SH-SY5Y (cell line): Measurements from ENCODE around the gene MMEL1.

ENCODE experiments used
- GATA2 ChIP-seq: IDR thresholded peaks from 2 replicates; pipeline ENCODE4 v1.6.1; 2011; ENCODE audit warnings: mild to moderate bottlenecking, low read depth, low read length
- GATA3 ChIP-seq: IDR thresholded peaks from 2 replicates; pipeline ENCODE4 v1.6.1; 2011; ENCODE audit warnings: low read depth, mild to moderate bottlenecking, low read length, moderate library complexity

MMEL1 gene

DNA sequence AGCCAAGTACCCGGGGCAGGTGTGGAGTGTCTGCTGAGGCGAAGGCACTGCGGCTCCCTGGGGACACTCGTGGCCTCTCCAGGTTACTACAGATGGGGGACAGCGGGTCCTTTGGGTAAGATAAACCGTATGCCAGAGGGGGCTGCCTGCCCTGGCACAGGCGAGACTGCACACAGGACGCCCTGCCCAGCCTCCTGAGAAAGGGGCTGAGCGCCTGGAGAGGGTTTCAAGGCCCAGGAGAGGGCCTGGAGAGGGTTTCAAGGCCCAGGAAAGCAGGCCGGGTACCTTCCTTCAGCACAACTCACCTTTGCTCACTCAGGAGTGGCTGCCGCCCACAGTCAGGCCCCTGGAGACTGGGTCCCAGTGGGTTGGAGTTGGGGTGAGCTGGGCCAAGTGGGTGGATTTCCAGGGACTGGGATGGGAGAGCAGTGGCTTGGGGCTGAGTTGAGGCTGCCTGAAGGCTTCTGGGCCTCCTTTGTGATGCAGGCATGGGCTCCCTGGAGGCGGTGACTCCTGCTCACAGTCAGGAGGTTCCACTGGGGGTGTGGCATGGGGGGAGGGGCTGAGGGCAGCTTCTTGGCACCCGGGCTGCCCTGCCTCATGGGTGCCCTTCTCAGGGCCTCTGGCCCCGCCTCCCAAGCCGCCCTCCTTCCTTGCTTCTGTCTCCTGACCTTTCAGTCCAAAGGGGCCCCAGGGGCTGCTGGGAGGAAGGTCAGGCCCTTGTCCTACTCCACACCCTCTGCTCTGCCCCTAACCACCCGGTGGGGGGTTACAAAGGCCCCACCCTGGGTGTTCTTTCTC lies at the start of gene MMEL1:
Gene MMEL1 (minus strand): TSS at position 456 of the 801 bp plus-strand sequence. CDS start 3,532 bp downstream, outside the sequence.
- TF ChIP-seq GATA2 (no peak), GATA3 (no peak)

- no peak for TF ChIP-seq GATA3
- no peak for TF ChIP-seq GATA2
These were observed 18.3 kb upstream of the MMEL1 start for GRCh38 chr1:2650967-2651645.

- TF ChIP-seq GATA2 (no peak), GATA3 (no peak)
These were observed 14.0 kb upstream of the MMEL1 start for GRCh38 chr1:2646837-2647236.

GRCh38 chr1:2645776-2646175 lies 13.0 kb upstream of the MMEL1 start:
- TF ChIP-seq GATA2 (no peak), GATA3 (no peak)

- no peak for TF ChIP-seq GATA3
- no peak for TF ChIP-seq GATA2
These were observed 12.3 kb upstream of the MMEL1 start for GRCh38 chr1:2645143-2645542.

- TF ChIP-seq GATA2 (no peak), GATA3 (no peak)
These were observed 11.8 kb upstream of the MMEL1 start for GRCh38 chr1:2644591-2645101.

DNA sequence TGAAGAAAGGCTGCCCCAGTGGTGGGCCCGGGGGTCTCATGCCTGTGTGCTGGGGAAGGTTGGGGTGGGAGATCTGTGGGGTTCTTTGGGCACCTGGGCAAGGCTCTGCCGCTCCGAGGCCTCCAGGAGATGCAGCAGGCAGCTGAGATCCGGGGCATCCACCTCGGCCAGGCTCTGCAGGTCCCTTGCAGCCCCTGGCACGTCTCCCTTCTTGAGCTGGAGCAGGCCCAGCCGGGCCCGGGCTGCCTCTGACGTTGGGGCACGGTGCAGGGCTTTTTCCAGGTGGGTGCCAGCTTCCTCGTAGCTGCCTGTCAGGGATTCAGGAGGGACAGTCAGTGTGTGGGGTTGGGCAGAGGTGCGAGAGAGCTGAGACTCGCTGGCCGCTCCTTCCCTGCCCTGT lies 11.4 kb upstream of the MMEL1 start:
- no peak for TF ChIP-seq GATA3
- TF ChIP-seq GATA2, result no peak

DNA sequence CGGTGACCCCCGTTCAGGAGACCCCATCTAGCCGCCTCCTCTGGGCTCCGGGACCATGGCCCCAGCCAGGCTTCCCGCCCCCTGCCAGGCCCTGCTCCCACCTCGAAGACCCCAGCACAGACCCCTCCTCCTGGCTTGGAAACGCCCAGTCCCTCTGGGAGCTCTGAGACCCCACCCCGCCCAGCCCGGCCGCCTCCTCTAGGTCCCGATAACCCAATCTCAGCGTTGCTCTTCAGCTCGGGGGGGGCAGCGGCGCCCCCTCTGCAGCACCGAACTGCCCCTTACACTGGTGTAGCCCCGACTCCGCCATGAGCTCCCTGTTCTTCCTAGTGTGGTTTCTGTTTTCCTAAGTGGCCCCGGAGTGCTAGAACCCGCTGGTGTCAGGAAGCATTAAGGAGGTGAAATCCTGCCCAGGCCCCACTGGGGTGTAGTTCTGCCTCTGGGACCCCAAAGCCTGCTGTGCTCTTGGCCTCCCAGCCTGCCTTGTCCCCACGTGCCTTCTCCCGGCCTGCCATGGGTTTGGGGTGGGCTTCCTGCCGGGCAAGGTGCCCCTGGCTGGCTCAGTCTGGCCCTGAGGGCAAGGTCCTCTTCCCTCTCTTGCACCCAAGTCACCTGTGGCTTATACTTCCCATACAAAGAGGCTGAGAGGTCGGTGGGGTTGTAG lies 10.7 kb upstream of the MMEL1 start:
- TF ChIP-seq GATA2, result no peak
- no peak for TF ChIP-seq GATA3

DNA sequence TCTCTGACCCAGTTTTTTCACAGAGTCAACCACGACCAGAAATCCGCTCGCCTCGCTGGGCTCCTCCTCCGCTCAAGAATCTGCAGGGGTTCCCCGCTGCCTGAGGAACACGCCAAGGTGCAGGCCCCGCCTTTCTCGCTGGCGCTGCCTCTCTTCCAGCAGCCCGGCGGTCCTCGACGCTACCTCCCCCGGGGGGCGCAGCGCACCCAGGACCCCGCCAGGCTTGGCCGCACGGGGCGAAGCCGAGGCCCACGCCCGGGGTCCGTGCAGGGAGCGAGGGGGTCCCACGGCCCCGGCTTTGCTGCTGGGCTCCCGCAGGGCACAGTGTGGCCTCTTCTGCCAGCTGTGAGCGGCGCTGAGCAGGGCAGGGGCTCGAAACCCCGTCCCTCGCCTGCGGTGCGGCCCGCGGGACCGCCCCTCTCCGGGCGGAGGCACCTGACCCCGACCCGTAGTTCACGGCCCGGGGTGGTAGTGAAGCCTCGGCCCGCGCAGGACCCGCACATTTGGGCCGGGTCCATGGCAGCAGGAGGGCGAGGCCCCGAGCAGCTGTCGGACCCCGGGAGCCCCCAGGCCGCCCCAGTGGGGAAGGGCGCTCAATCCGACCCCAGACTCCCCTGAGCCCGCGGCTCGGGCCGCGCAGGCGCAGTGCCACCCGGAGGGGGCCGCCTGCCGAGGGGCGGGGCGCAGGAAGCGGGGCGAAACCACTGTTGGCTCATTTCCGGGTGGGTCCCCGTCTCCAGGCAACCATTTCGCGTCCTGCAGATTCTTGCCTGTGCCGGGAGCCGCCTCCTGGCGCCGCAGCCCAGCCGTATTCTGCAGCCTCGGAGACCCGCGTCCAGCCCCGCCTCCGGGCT lies 10.0 kb upstream of the MMEL1 start:
- no peak for TF ChIP-seq GATA3
- TF ChIP-seq GATA2, result 0 out of 2 replicates have a peak, but pooled peaks have one; percentile 6

DNA sequence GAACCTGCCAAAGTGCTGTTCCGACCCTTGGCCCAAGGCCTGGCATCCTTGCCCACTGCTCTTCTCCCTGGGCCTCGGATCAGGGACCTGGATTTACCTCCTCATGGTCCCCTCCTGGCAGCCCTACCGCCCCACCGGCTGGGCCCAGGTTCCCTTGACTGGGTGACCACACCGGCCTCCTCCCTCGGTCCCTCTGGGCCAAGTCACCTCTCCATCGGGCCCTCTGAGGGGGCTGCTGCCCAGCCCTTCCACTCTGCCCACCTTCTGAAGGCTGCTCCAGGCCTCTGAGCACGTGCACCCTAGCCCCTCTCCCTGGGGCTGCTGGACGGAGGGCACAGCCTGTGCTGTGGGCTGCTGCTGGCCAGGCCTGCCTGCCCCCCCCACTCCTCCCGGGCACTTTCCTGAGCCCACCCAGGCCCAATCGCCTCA lies 9.3 kb upstream of the MMEL1 start:
- TF ChIP-seq GATA3, result no peak
- TF ChIP-seq GATA2, result no peak

DNA sequence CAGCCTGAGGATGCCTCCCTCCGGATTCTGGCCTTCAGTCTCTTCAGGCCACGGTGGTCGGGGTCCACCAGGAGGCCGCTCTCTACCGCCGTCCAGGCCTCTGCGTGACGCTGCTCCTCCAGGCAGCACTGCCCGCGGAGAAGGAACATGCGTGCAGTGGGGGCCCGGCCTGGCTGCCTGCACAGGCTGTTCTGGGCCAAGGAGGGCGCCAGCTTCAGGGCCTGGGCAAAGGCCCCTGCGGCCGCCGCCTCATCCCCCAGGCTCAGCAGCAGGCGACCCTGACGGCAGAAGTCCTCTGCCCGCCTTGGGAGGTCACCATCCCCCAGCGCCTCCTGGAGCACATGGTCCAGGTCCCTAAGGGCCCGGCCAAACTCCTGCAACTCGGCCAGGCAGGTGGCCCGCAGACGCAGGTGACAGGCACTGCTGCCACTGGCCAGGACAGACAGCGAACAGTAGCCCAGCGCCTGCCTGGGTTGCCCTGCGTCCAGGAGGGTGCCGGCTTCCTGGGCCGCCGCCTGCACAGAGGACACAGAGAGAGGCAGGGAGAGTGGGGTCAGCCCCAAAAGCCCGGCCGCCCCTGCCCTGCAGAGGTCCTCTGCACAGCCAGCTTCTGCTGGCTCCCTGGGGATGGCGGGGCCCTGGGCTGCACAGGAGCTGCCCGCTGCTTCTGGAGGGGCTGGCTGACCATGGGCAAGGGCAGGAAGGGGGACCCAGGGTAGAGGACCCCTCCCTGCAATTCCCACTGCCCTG lies 8.7 kb upstream of the MMEL1 start:
- TF ChIP-seq GATA3, result no peak
- no peak for TF ChIP-seq GATA2

DNA sequence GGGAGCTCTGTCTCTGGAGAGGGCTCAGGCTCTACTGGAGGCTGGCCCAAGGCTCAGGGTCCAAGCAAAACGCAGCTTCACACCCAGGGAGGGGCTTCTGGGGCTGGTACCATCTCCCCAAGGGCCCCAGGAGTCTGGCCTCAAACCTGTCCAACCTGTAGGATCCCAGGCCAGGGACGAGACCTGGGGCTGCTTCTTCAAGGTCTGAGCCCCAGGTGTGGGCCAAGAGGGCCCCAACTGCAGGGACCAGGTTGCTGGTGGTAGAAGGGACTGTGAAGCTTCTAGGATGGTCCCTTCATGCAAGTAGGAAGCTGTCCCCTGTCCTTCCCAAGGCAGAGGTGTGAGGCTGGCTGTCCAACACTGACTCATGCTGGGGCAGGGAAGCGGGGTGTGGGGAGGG lies 7.8 kb upstream of the MMEL1 start:
- TF ChIP-seq GATA3 (no peak), GATA2 (no peak)
